Neuronal stem cell (in vitro differentiated cells): ENCODE measurements around the gene ZNF780A.
"Not testable (repeated sequence)": the region's sequence is repeated elsewhere in the genome, so short reads cannot be mapped to it uniquely, and the experiment has no call there.

Experiments used
- DNase-seq: peaks from one replicate; pipeline ENCODE4 v3.0.0-alpha.2; 2013; ENCODE audit warnings: low spot score
- H2AFZ ChIP-seq: one replicate; pipeline ENCODE4 v1.6.1; 2013; ENCODE audit warnings: mild to moderate bottlenecking, low read length, inconsistent platforms
- H2AK5ac ChIP-seq: 2 replicates; pipeline ENCODE4 v1.6.1; 2013; ENCODE audit warnings: low read depth, mild to moderate bottlenecking, inconsistent platforms, low read length, moderate library complexity, mixed read lengths
- H2BK120ac ChIP-seq: 2 replicates; pipeline ENCODE4 v1.6.1; 2013; ENCODE audit warnings: low read depth, mild to moderate bottlenecking, inconsistent platforms, low read length, moderate library complexity, mixed read lengths
- H2BK12ac ChIP-seq: one replicate; pipeline ENCODE4 v1.6.1; 2013; ENCODE audit warnings: low read length, inconsistent platforms
- H2BK15ac ChIP-seq: 2 replicates; pipeline ENCODE4 v1.6.1; 2013; ENCODE audit warnings: mild to moderate bottlenecking, low read length, inconsistent platforms, mixed read lengths
- H2BK5ac ChIP-seq: one replicate; pipeline ENCODE4 v1.6.1; 2013; ENCODE audit warnings: inconsistent platforms, mild to moderate bottlenecking, low read length, moderate library complexity
- H3K14ac ChIP-seq: one replicate; pipeline ENCODE4 v1.6.1; 2013; ENCODE audit warnings: low read length, inconsistent platforms
- H3K18ac ChIP-seq: 2 replicates; pipeline ENCODE4 v1.6.1; 2013; ENCODE audit warnings: low read length, inconsistent platforms
- H3K23ac ChIP-seq: 2 replicates; pipeline ENCODE4 v1.6.1; 2013; ENCODE audit warnings: low read depth, mild to moderate bottlenecking, mixed read lengths, low read length, inconsistent platforms; ENCODE audit not compliant: poor library complexity
- H3K27ac ChIP-seq: replicated peaks from 3 replicates; pipeline ENCODE4 v1.5.1; 2013; ENCODE audit warnings: low read length, inconsistent platforms
- H3K27me3 ChIP-seq, 3 experiments: 2 replicates each; pipeline ENCODE4 v1.6.1; 2013; ENCODE audit warnings: low read length in 3 of 3, mild to moderate bottlenecking in 2 of 3, inconsistent platforms in 1 of 3, low read depth in 1 of 3, mixed read lengths in 1 of 3, moderate library complexity in 1 of 3; ENCODE audit not compliant: control insufficient read depth in 3 of 3, insufficient read depth in 3 of 3
- H3K36me3 ChIP-seq, 2 donors: replicated peaks in 1 of 2; 2 replicates each; pipeline ENCODE4 v1.6.1; 2013; ENCODE audit warnings: low read length in 2 of 2; ENCODE audit not compliant: control insufficient read depth in 2 of 2, insufficient read depth in 2 of 2
- H3K4ac ChIP-seq: 2 replicates; pipeline ENCODE4 v1.6.1; 2013; ENCODE audit warnings: inconsistent platforms, mild to moderate bottlenecking, low read length, moderate library complexity
- H3K4me1 ChIP-seq, 2 donors: 1 replicate in 1 of 2; 2 replicates in 1 of 2; pipeline ENCODE4 v1.6.1; 2013; ENCODE audit warnings: low read length in 2 of 2, low read depth in 1 of 2; ENCODE audit not compliant: control insufficient read depth in 2 of 2, insufficient read depth in 1 of 2
- H3K4me2 ChIP-seq: one replicate; pipeline ENCODE4 v1.6.1; 2013; ENCODE audit warnings: mild to moderate bottlenecking, low read length, inconsistent platforms; ENCODE audit not compliant: insufficient read depth, poor library complexity, severe bottlenecking
- H3K4me3 ChIP-seq, 2 donors: 2 replicates each; pipeline ENCODE4 v1.5.1; 2013; ENCODE audit warnings: low read length in 2 of 2, mild to moderate bottlenecking in 2 of 2, inconsistent platforms in 1 of 2, moderate library complexity in 1 of 2
- H3K79me1 ChIP-seq: one replicate; pipeline ENCODE4 v1.6.1; 2013; ENCODE audit warnings: low read depth, mild to moderate bottlenecking, inconsistent platforms, low read length, moderate library complexity
- H3K9ac ChIP-seq: one replicate; pipeline ENCODE4 v1.6.1; 2013; ENCODE audit warnings: mild to moderate bottlenecking, low read depth, low read length, inconsistent platforms; ENCODE audit not compliant: poor library complexity
- H3K9me3 ChIP-seq, 2 donors: replicated peaks in 1 of 2; 2 replicates each; pipeline versions ENCODE3 to v1.6.1; 2013; ENCODE audit warnings: low read length in 2 of 2, mild to moderate bottlenecking in 2 of 2, inconsistent platforms in 1 of 2, low read depth in 1 of 2, mixed read lengths in 1 of 2, moderate library complexity in 1 of 2; ENCODE audit not compliant: control insufficient read depth in 2 of 2, insufficient read depth in 1 of 2
- H4K8ac ChIP-seq: one replicate; pipeline ENCODE4 v1.6.1; 2013; ENCODE audit warnings: low read depth, mild to moderate bottlenecking, inconsistent platforms, low read length, moderate library complexity
- H4K91ac ChIP-seq: one replicate; pipeline ENCODE4 v1.6.1; 2013; ENCODE audit warnings: low read length, low read depth, mild to moderate bottlenecking, inconsistent platforms; ENCODE audit not compliant: poor library complexity
- WGBS, 2 donors: extraction: QIAGEN DNeasy Blood & Tissue Kit; methylation state at CpG; one replicate each; pipeline ENCODE4 v1.1.7; 2013; ENCODE audit warnings: missing lambda C conversion rate in 2 of 2, mixed read lengths in 1 of 2; ENCODE audit not compliant: insufficient read length in 2 of 2, insufficient replicate concordance in 1 of 2; ENCODE audit errors: extremely low coverage in 2 of 2; 5-methylcytosine and 5-hydroxymethylcytosine counted together

The ZNF780A gene

GRCh38 chr19:40053491-40053890 lies 37.3 kb downstream of the ZNF780A start:
- H3K18ac ChIP-seq = no peak overlapping the region
- H4K91ac ChIP-seq = no peak overlapping the region
- no peak overlapping the region for H3K23ac ChIP-seq
- DNase-seq = no peak
- no peak overlapping the region for H3K27ac ChIP-seq
- no peak overlapping the region for H2BK12ac ChIP-seq
- no peaks in the 10 kb centered on the region for H3K27me3 ChIP-seq
- peaks cover 4 to 15% of the 10 kb centered on the region in 2 donors for H3K36me3 ChIP-seq
- no peak overlapping the region for H3K9ac ChIP-seq
- H3K4me1 ChIP-seq = peaks cover 0 to 3% of the 10 kb centered on the region in 2 donors
- no peak overlapping the region for H3K4me2 ChIP-seq
- no peak overlapping the region for H2AFZ ChIP-seq
- H4K8ac ChIP-seq = no peak overlapping the region
- no peak overlapping the region for H2BK5ac ChIP-seq
- WGBS, 2 donors = no CpG with 5 or more reads among the region's 2 CpGs
- H2BK15ac ChIP-seq = no peak overlapping the region
- peaks cover 2% of the 10 kb centered on the region for H3K79me1 ChIP-seq
- no peak overlapping the region for H3K14ac ChIP-seq
- no peak overlapping the region for H2BK120ac ChIP-seq
- peaks cover 12 to 66% of the 10 kb centered on the region in 2 donors for H3K9me3 ChIP-seq
- H2AK5ac ChIP-seq = no peak overlapping the region
- H3K4ac ChIP-seq = no peak overlapping the region
- no peak overlapping the region for H3K4me3 ChIP-seq

- H3K27me3 ChIP-seq, H2BK5ac ChIP-seq, H2BK15ac ChIP-seq, H3K79me1 ChIP-seq, H3K14ac ChIP-seq, H3K4me2 ChIP-seq, H2AK5ac ChIP-seq, H2AFZ ChIP-seq, H3K4me1 ChIP-seq, H3K9ac ChIP-seq, H4K91ac ChIP-seq, H3K4me3 ChIP-seq, H3K23ac ChIP-seq, H4K8ac ChIP-seq, H2BK12ac ChIP-seq, H3K4ac ChIP-seq, DNase-seq, H3K27ac ChIP-seq, H2BK120ac ChIP-seq, H3K18ac ChIP-seq: not testable (repeated sequence)
- Histone ChIP-seq H3K9me3 (peaks cover 7 to 46% of the 10 kb centered on the region in 2 donors), H3K36me3 (peaks cover 9 to 40% of the 10 kb centered on the region in 2 donors)
- no CpG with 5 or more reads among the region's 1 CpG for WGBS, 2 donors
These were observed 49.0 kb downstream of the ZNF780A start for GRCh38 chr19:40041718-40042117.

GRCh38 chr19:40038047-40038446 lies 52.7 kb downstream of the ZNF780A start:
- WGBS, 2 donors = no CpG with 5 or more reads among the region's 3 CpGs
- not testable (repeated sequence) for H3K27ac ChIP-seq, H4K8ac ChIP-seq, H2BK12ac ChIP-seq, H3K18ac ChIP-seq, H3K4ac ChIP-seq, H3K23ac ChIP-seq, H3K79me1 ChIP-seq, H2BK15ac ChIP-seq, H2AFZ ChIP-seq, H3K4me3 ChIP-seq, H3K4me2 ChIP-seq, H4K91ac ChIP-seq, H3K4me1 ChIP-seq, H3K9ac ChIP-seq, H3K14ac ChIP-seq, H2AK5ac ChIP-seq, H2BK120ac ChIP-seq, DNase-seq, H2BK5ac ChIP-seq, H3K27me3 ChIP-seq
- Histone ChIP-seq H3K9me3 (peaks cover 13 to 46% of the 10 kb centered on the region in 2 donors), H3K36me3 (peaks cover 2 to 28% of the 10 kb centered on the region in 2 donors)

- H3K9me3 ChIP-seq = peaks cover 16 to 63% of the 10 kb centered on the region in 2 donors
These were observed 54.7 kb downstream of the ZNF780A start for GRCh38 chr19:40035996-40036395.

More at GRCh38 chr19:40035996-40036395, 54.7 kb downstream of the ZNF780A start:
- H2AK5ac ChIP-seq = no peak overlapping the region
- no peak overlapping the region for H2BK5ac ChIP-seq
- H3K4me1 ChIP-seq = no peaks in the 10 kb centered on the region
- H3K9ac ChIP-seq = no peak overlapping the region
- peaks cover 2 to 28% of the 10 kb centered on the region in 2 donors for H3K36me3 ChIP-seq
- no peak overlapping the region for H2BK12ac ChIP-seq
- H2AFZ ChIP-seq = no peak overlapping the region
- H3K79me1 ChIP-seq = no peaks in the 10 kb centered on the region
- no CpG with 5 or more reads among the region's 4 CpGs for WGBS, 2 donors
- no peak overlapping the region for H2BK15ac ChIP-seq
- H3K14ac ChIP-seq = no peak overlapping the region
- H3K4me2 ChIP-seq = no peak overlapping the region
- H3K27ac ChIP-seq = no peak overlapping the region
- H4K8ac ChIP-seq = no peak overlapping the region
- no peak for DNase-seq
- H4K91ac ChIP-seq = no peak overlapping the region
- no peak overlapping the region for H3K4me3 ChIP-seq
- no peak overlapping the region for H3K18ac ChIP-seq
- H2BK120ac ChIP-seq = no peak overlapping the region
- H3K4ac ChIP-seq = no peak overlapping the region
- H3K23ac ChIP-seq = no peak overlapping the region
- H3K27me3 ChIP-seq = no peaks in the 10 kb centered on the region
